Mucosa of gallbladder (tissue), 1 donor: Measurements from ENCODE around the gene MEAK7. TPM values are rescaled to one million over a fixed set of nuclear protein-coding genes. Genes with fewer than 3 reads are reported as not detected.
A peak's percentile ranks its signal among the peaks of the same experiment; 100 is the strongest.

Source experiments
- DNase-seq: peaks from one replicate; pipeline ENCODE4 v3.0.0-alpha.2; 2020; ENCODE audit warnings: low spot score
- total RNA-seq: library from RNA; stranded (reverse); gene quantifications from one replicate; pipeline ENCODE4 v1.2.1, GENCODE V29; 2021
- donor health status: DM: no; HTN: no; CAD: no.

MEAK7 gene
- total RNA-seq, result 22.5 TPM

- DNase-seq, result peak; percentile 99
Measured at GRCh38 chr16:84504420-84505248, at the start of gene MEAK7. TSS of gene MEAK7 (minus strand) at chr16:84504659. CDS start at chr16:84498086, 6,573 bp downstream.

DNA sequence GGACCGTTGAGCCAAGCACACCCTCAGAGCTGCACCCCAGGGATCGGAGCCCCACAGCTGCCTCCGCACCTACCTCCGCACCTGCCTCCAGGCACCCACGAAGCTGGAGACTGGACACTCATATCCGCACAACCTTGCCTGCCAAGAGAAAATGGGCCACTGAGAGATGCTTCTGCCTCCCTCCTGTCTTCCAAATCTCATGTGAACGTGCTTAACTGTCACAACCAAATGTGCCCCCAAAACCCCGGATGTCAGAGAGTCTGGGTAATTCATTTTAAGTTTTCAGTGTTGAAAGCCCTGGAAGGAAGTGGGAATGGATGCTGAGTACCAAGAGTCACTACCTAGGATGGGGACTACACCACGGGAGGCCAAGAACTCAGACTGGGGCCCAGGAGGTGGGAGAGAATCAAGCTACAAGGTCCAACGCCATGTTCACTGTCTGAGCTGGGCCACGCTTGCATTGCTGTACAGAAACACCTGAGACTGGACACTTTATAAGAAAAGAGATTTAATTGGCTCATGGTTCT is 49.5 kb upstream of the MEAK7 start:
- no peak for DNase-seq

GRCh38 chr16:84552135-84552534 is 47.7 kb upstream of the MEAK7 start:
- DNase-seq, result no peak

- no peak for DNase-seq
Measured at GRCh38 chr16:84550096-84550495, 45.6 kb upstream of the MEAK7 start.

- DNase-seq, result no peak
Measured at GRCh38 chr16:84548971-84549844, 44.7 kb upstream of the MEAK7 start.

DNA sequence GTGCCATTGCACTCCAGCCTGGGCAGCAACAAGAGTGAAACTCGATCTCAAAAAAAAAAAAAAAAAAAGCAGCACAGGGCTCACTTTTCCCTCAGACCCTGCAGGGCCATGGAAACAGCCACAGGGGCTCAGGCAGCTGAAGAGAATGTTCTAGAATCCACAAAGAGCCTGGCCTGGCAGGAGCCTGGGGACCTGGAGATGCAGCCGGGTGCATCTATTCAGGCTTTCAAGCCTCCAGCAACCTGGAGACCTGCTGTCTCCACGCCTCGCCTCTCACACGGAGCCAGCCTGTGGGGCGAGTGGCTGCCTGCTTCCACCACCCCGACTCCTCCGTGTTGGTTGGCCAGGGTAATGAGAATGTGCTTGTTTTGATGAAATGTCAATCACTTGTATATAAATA is 44.0 kb upstream of the MEAK7 start:
- DNase-seq, result no peak

GRCh38 chr16:84547546-84548061 is 43.1 kb upstream of the MEAK7 start:
- no peak for DNase-seq

GRCh38 chr16:84546669-84547545 is 42.4 kb upstream of the MEAK7 start:
- no peak for DNase-seq

DNA sequence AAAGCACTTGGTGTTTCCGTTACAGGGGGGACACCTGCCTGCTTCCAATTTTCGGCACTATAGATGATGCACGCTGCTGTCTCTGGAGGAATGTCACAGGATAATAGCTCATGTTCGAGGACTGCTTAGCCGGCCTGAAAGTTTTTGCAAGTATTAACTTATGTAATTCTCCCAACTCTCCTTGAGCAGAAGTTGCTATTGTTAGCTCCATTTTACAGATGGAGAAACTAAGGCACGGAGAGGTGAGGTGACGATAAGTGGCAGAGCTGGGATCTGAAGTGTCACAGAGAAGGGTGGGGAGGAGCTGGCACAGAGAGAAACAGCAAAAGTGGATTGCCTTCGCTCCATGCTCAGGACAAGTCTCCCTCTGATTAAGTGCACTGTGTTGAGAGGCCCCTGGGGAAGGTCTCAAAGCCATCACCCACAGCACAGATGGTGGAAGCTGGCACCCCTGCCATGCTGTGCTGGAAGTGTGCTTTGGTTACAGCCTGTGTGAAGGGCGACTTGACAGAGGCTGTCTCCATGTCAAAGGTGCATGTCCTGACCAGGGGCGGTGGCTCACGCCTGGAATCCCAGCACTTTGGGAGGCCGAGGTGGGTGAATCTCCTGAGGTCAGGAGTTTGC is 40.8 kb upstream of the MEAK7 start:
- DNase-seq, result no peak

DNA sequence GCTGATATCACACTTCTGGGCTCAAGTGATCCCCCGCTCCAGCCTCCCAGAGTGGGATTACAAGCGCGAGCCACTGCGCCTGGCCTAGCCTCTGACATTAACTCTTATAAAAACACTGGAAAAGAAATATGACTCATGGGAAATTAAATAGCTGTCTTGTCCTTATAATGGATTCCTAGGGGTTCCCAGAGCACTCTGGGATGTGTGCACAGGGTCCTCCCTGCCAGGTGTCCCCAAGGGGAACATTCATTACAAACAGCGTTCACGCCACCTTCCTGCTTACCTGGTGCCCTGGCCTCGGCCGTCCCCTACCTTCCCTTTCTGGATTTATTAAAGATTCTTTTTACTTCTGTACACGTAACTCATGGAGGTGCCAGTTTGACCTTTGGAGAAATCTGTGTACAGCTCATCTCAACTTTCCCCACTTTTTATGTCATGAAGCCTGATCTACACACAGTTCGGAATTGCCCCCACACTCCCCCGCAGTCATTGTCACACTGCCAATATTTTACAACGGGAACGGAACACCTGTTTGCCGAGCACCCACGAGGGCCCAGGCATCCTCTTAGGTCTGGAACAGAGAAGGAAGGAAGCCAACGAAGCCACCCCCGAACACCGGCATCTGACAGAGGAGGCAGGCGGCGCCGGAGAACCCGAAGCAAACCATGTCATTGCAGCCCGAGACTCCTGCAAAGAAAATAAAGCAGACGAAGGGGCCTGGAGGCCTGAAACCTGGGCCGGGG is 39.7 kb upstream of the MEAK7 start:
- DNase-seq, result no peak

DNA sequence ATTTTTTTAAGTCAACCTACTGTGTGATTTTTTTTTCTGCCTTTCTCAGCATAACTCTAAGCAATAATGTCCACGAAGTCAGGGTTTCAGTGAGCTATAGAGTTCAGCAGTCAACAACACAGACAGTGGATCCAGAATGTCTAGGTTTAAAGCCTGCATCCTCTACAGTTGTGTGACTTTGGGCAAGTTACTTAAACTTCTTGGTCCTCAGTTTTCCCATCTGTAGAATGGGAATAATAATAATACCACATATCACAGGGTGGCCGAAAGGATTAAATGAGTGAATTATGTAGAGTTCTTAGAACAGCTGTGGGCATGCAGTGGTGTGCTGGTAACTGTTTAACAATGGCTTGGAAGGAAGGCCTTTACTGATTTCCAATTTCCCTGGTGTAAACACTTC is 38.8 kb upstream of the MEAK7 start:
- no peak for DNase-seq

- no peak for DNase-seq
Measured at GRCh38 chr16:84541999-84542817, 37.7 kb upstream of the MEAK7 start.

DNA sequence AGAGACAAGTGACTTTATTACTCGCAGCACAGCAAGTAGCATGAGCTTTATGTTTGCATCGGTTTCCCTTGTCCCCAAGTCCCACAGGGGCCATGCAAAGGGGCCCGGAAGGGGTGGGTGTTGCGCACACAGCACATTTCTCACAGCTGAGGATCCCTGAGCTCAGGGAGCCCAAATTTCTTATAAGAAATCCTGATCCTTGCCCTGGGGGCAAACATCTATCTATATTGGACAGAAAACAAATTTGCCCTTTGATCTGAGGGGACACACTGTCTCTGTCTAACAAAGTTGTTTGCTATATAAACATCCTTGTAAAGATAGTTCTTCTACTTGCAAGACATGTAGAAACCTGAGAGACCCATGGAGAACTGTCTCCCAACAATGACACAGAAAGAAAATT is 35.7 kb upstream of the MEAK7 start:
- no peak for DNase-seq

DNA sequence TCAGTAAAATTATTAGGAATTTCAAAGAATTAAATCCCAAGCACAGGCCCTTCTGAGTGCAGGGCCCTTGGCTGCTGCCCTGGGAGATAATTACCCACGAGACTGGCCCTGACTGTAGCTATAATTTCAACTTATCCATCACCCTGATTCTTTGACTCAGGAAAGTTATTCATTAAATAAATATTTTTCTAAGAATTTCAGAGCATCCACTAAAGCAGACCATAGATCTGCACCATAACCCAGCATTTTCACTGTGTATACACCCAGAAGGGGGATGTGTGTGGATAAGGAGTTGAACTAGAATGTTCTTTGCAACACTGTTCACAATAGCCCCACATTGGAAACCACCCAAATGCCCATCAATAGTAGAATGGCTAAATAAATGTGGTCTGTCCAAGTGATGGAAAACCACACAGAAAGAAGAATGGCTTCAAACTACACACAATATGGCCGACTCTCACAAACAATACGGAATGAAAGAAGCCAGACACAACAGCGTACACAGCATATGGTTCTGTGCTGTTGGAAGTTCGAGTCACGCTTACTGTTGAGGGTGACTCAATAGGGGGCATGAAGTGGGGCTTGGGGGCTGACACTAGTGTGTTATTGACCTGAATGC is 33.9 kb upstream of the MEAK7 start:
- no peak for DNase-seq

DNA sequence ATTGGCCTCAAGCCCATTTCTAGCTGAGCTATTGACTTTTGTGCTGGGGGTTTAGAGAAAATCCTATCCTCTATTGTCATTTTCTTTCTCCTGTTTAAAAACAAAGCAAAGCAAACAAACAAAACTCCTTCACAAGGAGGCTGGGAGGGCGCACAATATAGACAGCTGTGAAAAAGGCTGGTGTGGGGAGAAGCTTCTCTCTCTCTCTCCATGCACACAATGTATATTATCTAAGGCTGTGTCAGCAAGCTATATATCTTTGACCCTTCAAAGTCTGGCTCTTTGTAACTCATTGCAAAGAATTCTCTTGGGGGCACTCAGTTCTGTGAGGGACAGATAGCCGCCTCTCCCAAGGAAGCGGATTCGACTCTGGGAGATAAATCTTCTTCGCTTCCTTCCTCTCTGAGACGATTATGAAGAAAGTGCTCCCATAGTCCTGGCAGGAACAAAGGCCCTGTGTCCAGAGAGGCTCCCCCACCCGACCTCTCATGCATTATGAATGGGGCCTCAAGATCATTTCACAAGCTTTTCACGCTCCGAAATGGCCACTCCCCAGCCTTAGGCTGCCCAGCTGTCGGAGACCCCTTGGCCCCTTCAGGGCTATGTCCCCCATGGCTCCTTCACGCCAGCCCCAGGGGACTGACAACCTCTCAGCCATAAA is 33.2 kb upstream of the MEAK7 start:
- DNase-seq, result no peak

GRCh38 chr16:84535851-84536250 is 31.4 kb upstream of the MEAK7 start:
- no peak for DNase-seq

DNA sequence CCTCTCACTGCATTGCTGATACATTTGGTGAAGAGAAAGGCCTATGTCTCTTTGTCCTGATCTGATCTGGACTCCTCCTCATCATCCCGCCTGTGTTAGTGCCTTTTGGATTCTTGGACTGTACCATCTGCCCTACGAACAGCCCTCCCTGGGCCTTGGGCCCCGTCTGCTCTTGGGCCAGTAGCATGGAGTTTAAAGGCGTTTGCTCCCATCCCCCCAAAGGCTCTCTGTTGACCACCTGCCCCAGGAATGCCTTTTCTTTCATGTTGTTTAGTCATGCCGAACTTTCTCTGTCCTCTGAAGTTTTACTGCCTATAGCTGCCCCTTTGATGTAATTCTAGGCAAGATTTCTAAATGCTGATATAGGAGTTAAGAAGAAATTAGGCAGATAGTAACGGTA is 30.9 kb upstream of the MEAK7 start:
- DNase-seq, result no peak

DNA sequence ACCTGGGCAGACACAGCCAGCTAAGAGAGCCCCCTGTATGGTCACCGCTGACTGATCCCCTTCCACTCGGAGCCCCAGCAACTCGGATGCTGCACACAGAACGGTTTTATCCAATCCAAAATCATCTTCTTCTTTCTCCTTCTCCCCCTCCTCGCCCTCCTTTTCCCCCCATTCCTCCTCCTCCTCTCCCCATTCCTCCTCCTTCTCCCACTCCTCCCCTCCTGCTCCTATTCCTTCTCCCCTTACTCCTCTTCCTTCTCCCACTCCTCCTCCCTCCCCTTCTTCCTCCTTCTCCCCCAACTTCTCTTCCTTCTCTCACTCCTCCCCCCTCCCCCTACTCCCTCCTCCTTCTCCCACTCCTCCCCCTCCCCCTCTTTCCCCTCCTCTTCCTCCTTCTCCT is 30.4 kb upstream of the MEAK7 start:
- no peak for DNase-seq
